Measurements from ENCODE around the gene SETBP1.

DNA sequence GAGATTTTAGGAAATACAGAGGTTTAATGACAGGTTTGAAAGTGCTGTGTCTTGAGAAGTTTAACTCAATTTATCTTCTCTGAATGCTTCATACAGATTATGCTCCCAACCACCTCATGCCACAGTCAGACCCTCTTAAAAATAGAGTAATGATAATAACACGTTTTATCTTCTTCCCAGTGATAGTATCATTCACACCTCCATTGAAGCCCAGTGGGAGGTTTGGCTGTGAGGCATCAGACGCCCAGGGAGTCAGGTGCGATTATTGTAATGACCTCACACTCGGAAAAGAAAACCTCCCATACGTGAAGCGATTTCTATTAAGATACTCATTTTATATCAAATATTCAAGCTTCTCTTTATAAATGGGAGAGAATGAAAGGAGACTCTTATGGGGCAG, 366.3 kb downstream of the SETBP1 start:
- TF ChIP-seq, protein P1, sequence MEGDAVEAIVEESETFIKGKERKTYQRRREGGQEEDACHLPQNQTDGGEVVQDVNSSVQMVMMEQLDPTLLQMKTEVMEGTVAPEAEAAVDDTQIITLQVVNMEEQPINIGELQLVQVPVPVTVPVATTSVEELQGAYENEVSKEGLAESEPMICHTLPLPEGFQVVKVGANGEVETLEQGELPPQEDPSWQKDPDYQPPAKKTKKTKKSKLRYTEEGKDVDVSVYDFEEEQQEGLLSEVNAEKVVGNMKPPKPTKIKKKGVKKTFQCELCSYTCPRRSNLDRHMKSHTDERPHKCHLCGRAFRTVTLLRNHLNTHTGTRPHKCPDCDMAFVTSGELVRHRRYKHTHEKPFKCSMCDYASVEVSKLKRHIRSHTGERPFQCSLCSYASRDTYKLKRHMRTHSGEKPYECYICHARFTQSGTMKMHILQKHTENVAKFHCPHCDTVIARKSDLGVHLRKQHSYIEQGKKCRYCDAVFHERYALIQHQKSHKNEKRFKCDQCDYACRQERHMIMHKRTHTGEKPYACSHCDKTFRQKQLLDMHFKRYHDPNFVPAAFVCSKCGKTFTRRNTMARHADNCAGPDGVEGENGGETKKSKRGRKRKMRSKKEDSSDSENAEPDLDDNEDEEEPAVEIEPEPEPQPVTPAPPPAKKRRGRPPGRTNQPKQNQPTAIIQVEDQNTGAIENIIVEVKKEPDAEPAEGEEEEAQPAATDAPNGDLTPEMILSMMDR (IDR thresholded peaks at IDR 0.05), result no peak
- TF ChIP-seq POLR2A (IDR thresholded peaks at IDR 0.05) (no peak), POLR2AphosphoS5 (IDR thresholded peaks at IDR 0.05) (no peak), EP300 (IDR thresholded peaks at IDR 0.05; ENCODE audit: low read depth) (no peak)
